Upper lobe of right lung (tissue), 1 donor: ENCODE results near the gene LINC00237. TPM values are rescaled to one million over a fixed set of nuclear protein-coding genes. Genes with fewer than 3 reads are reported as not detected.

Experiments
- ATAC-seq: fragments of 200-7000 bp; cut with Tn5 transposase; one replicate; pipeline ENCODE4 v1.9.1; 2020; ENCODE audit warnings: mild to moderate bottlenecking, moderate library complexity
- DNase-seq: peaks from one replicate; pipeline ENCODE4 v3.0.0-alpha.2; 2020
- H3K27ac ChIP-seq: fragments of 200-600 bp; one replicate; pipeline ENCODE4 v1.8.0; 2022
- H3K27me3 ChIP-seq: fragments of 200-600 bp; one replicate; pipeline ENCODE4 v1.8.0; 2022; ENCODE audit warnings: mild to moderate bottlenecking
- H3K36me3 ChIP-seq: fragments of 200-600 bp; one replicate; pipeline ENCODE4 v1.8.0; 2022
- H3K4me1 ChIP-seq: fragments of 200-600 bp; one replicate; pipeline ENCODE4 v1.8.0; 2022
- H3K4me3 ChIP-seq: fragments of 200-600 bp; one replicate; pipeline ENCODE4 v1.8.0; 2022; ENCODE audit warnings: mild to moderate bottlenecking
- H3K9me3 ChIP-seq: fragments of 200-600 bp; one replicate; pipeline ENCODE4 v1.8.0; 2022
- CTCF ChIP-seq: fragments of 200-600 bp; IDR thresholded peaks from one replicate; pipeline ENCODE4 v1.8.0; 2022; ENCODE audit warnings: antibody characterized with exemption
- intact Hi-C: fragments of 100-400 bp; cut with DNase I; formaldehyde crosslinking; loops from one replicate; pipeline ENCODE4 v1.11.0; 2022
- total RNA-seq: library from RNA; stranded (reverse); fragmentation: NEBNext Ultra II Directional; extraction: Animal tissue kit (Norgen Biotek cat#: 25700); gene quantifications from one replicate; pipeline ENCODE4 v1.2.1, GENCODE V29; 2021
- donor health status: DM: no; HTN: yes; CAD: no; lungs with severe emphysema.

LINC00237 gene
- total RNA-seq, 1 donor from 2014 or later: not detected

GRCh38 chr20:21147593-21147992 is 41.4 kb upstream of the LINC00237 start:
- intact Hi-C loops: no loop called here
- no peaks in the 10 kb centered on the region for H3K9me3 ChIP-seq
- no peaks in the 10 kb centered on the region for H3K4me1 ChIP-seq
- no peaks in the 10 kb centered on the region for H3K27me3 ChIP-seq
- no peak for TF ChIP-seq CTCF
- no peaks in the 10 kb centered on the region for H3K36me3 ChIP-seq
- H3K4me3 ChIP-seq: no peak overlapping the region
- DNase-seq (no peak), ATAC-seq (no peak)
- no peak overlapping the region for H3K27ac ChIP-seq

DNA sequence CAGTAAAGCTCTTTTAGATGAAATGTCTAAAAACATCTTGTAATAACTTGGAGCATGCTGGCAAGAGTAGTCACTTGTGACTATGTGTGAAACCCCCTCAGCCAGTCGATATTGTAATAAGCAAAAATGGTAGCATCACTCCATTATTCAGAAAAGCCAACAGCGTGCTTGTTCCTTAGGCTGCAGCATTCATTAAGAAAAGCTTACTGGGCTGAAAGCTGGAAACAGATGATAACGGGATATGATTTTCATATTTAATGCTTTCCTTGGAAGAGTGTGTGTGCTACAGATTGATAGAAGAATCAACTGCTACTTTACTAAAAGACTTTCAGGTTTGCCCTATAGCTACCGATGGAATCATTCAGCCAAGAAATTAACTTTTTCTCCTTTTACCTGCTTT is 40.1 kb upstream of the LINC00237 start:
- Histone ChIP-seq H3K27me3 (no peaks in the 10 kb centered on the region), H3K27ac (no peak overlapping the region), H3K4me1 (no peaks in the 10 kb centered on the region), H3K9me3 (no peaks in the 10 kb centered on the region), H3K4me3 (no peak overlapping the region), H3K36me3 (no peaks in the 10 kb centered on the region)
- intact Hi-C loops: no loop called here
- no peak for DNase-seq
- no peak for ATAC-seq
- TF ChIP-seq CTCF: no peak

DNA sequence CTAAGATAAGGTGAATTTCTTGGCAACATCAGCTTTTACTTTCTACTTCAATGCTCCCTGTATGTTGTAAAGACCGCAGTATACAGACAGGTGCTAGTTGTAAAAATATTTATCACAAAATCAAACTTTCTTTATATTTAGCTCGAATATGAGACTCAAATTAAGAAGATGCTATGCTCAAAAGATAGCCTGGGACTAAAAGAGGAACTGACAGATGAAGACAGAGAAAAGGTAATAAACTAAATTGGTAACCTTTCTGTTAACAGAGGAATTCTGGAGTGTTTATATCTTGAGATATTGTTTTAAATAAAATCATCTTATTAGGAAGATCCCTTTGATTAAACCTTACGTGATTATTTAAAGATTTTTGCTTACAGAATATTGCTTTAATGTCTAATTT is 39.3 kb upstream of the LINC00237 start:
- intact Hi-C loops: no loop called here
- Histone ChIP-seq H3K27ac (no peak overlapping the region), H3K4me1 (no peaks in the 10 kb centered on the region), H3K36me3 (peaks cover under 1% of the 10 kb centered on the region), H3K27me3 (no peaks in the 10 kb centered on the region), H3K9me3 (no peaks in the 10 kb centered on the region), H3K4me3 (no peak overlapping the region)
- no peak for TF ChIP-seq CTCF
- no peak for DNase-seq
- no peak for ATAC-seq

DNA sequence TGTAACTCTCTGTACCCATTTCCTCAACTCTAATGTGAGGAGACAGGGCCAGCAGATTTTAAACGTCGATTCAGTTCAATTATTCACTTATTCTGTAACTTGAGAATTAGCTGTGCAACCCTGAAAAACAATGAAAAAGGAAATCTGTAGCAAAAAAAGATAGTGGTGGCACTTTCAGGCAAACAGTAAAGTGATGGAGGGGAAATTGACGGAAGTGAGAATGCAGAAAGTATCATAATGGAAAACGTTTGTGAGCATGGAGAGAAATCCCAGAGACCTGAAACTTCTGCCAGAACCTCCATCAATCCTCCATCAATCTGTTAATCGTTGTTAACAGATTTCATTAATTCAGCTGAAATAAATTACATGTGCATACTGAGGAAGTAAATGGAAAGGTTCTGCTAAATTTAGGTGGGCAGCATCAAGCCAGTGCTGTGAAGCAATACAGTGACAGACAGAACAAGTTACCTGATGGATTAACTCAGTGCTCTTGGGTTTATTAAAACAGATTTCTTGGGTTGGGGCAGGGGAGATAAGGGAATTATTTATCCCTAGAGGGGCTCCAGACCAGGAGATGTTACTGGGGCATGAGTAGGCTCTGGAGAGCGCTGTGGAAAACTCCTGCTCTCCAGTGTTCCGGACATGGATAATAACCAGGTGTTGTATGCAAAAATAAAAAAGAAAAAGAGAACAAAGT is 37.2 kb upstream of the LINC00237 start:
- ATAC-seq (no peak), DNase-seq (no peak)
- Histone ChIP-seq H3K27ac (no peak overlapping the region), H3K9me3 (no peaks in the 10 kb centered on the region), H3K27me3 (no peaks in the 10 kb centered on the region), H3K36me3 (peaks cover 6% of the 10 kb centered on the region), H3K4me3 (no peak overlapping the region), H3K4me1 (no peaks in the 10 kb centered on the region)
- intact Hi-C loops: no loop called here
- no peak for TF ChIP-seq CTCF

GRCh38 chr20:21141825-21142224 is 35.7 kb upstream of the LINC00237 start:
- TF ChIP-seq CTCF: no peak
- H3K9me3 ChIP-seq: no peaks in the 10 kb centered on the region
- ATAC-seq: no peak
- DNase-seq: no peak
- no peaks in the 10 kb centered on the region for H3K27me3 ChIP-seq
- H3K27ac ChIP-seq: no peak overlapping the region
- H3K4me3 ChIP-seq: no peak overlapping the region
- no peaks in the 10 kb centered on the region for H3K4me1 ChIP-seq
- H3K36me3 ChIP-seq: peaks cover 20% of the 10 kb centered on the region
- intact Hi-C loops: no loop called here
